IPS DF 6.9 (cell line): Measurements from ENCODE around the gene GRK1.

Experiments
- DNase-seq: peaks from one replicate; pipeline ENCODE4 v3.0.0-alpha.2; 2013; ENCODE audit warnings: low read depth, low spot score
- H3K27ac ChIP-seq: one replicate; pipeline ENCODE4 v1.5.1; 2013; ENCODE audit warnings: low read length, control low read depth
- H3K27me3 ChIP-seq: 2 replicates; pipeline ENCODE4 v1.6.1; 2013; ENCODE audit warnings: mild to moderate bottlenecking, low read length; ENCODE audit not compliant: control insufficient read depth, insufficient read depth
- H3K36me3 ChIP-seq: 2 replicates; pipeline ENCODE4 v1.6.1; 2013; ENCODE audit warnings: low read length; ENCODE audit not compliant: control insufficient read depth, insufficient read depth
- H3K4me1 ChIP-seq: 2 replicates; pipeline ENCODE4 v1.6.1; 2013; ENCODE audit warnings: low read length; ENCODE audit not compliant: control insufficient read depth, insufficient read depth
- H3K4me3 ChIP-seq: 2 replicates; pipeline ENCODE4 v1.5.1; 2013; ENCODE audit warnings: mild to moderate bottlenecking, low read length
- H3K9me3 ChIP-seq: 2 replicates; pipeline ENCODE4 v1.6.1; 2013; ENCODE audit warnings: low read length, inconsistent platforms; ENCODE audit not compliant: control insufficient read depth, insufficient read depth
- WGBS: extraction: QIAGEN DNeasy Blood & Tissue Kit; methylation state at CpG from one replicate; pipeline ENCODE4 v1.1.7; 2013; ENCODE audit warnings: mixed read lengths, missing lambda C conversion rate; ENCODE audit not compliant: insufficient read length, insufficient coverage; 5-methylcytosine and 5-hydroxymethylcytosine counted together

GRK1 gene

DNA sequence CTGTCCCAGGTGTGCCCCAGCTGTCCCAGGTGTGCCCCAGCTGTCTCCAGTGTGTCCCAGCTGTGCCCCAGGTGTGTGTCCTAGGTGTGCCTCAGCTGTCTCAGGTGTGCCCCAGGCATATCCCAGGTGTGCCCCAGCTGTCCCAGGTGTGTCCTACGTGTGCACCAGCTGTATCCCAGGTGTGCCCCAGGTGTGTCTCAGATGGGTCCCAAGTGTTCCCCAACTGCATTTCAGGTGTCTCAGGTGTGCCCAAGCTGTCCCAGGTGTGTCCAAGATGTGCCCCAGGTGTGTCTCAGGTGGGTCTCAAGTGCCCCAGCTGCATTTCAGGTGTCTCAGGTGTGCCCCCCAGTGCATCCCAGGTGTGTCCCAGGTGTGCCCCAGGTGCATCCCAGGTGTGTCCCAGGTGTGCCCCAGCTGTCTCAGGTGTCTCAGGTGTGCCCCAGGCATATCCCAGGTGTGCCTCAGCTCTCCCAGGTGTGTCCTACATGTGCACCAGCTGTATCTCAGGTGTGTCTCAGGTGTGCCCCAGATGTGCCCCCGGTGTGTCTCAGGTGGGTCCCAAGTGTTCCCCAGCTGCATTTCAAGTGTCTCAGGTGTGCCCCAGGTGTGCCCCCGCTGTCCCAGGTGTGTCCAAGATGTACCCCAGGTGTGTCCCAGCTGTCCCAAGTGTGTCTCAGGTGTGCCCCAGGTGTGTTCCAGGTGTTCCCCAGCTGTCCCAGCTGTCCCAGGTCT, 1.3 kb upstream of the GRK1 start:
- Histone ChIP-seq H3K9me3 (no peaks in the 10 kb centered on the region), H3K27ac (no peak overlapping the region), H3K4me1 (no peaks in the 10 kb centered on the region), H3K4me3 (no peak overlapping the region), H3K36me3 (no peaks in the 10 kb centered on the region), H3K27me3 (no peaks in the 10 kb centered on the region)
- WGBS: no CpG with 5 or more reads among the region's 3 CpGs
- no peak for DNase-seq

DNA sequence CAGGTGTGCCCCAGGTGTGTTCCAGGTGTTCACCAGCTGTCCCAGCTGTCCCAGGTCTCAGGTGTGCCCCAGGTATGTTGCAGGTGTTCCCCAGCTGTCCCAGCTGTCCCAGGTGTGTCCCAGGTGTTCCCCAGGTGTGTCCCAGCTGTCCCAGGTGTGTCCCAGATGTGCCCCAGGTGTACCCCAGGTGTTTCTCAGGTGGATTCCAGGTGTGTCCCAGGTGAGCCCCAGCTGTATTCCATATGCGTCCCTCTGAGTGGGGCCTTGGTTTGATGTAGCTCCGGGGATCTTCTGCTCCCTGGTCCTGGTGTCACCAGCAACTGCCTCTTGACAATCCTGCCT, 719 bp upstream of the GRK1 start:
- no peaks in the 10 kb centered on the region for H3K4me1 ChIP-seq
- no CpG with 5 or more reads among the region's 2 CpGs for WGBS
- H3K27ac ChIP-seq: no peak overlapping the region
- no peaks in the 10 kb centered on the region for H3K27me3 ChIP-seq
- no peaks in the 10 kb centered on the region for H3K9me3 ChIP-seq
- H3K36me3 ChIP-seq: no peaks in the 10 kb centered on the region
- H3K4me3 ChIP-seq: no peak overlapping the region
- no peak for DNase-seq

DNA sequence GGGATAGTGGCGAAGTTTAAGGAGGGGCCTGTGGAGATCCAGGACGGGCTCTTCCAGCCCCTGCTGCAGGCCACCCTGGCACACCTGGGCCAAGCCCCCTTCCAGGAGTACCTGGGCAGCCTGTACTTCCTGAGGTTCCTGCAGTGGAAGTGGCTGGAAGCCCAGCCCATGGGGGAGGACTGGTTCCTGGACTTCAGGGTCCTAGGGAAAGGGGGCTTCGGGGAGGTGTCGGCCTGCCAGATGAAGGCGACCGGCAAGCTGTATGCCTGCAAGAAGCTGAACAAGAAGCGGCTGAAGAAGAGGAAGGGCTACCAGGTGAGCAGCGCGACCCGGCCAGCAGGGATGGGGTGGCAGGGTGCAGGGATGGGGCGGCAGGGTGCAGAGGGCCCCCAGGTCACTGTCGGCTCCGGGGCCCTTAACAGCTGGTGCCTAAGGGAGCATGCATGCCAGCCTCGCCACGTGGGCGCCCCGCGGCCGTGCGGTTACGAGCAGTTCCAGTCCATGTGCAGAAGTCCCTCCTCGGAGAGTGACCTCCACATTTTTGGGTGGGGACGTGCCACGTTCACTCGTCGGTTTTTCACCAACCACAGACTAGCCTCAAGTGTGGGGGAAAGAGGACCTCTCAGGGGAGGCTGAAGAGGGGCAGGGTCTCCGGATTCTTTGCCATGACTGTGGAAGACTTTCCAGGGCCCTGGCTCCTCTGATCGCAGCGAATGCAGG, 912 bp downstream of the GRK1 start:
- no peaks in the 10 kb centered on the region for H3K4me1 ChIP-seq

DNA sequence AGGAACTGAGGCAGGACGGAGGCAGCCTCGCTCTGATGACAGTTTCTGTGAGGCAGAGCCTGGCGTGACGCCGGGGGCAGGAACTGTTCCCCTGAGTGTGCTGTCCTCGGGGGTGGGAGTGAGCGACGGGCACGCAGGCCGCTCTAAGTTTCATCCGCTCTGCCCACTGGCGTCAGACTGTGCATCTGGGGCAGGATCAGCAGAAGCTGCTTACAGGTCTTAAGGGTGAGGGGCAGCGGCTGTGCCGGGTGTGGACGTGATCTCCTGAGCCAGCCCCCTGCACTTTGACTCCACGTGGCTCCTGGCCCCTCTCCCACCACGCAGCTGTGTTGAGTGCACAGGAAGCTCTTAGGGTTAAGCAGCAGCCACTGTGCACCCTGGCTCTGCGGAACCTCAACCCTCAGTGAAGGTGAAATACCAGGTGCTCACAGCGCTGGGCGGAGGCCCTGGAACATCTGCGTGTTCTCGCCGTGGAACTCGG, 1.5 kb downstream of the GRK1 start:
- Histone ChIP-seq H3K27ac (no peak overlapping the region), H3K36me3 (no peaks in the 10 kb centered on the region), H3K27me3 (no peaks in the 10 kb centered on the region), H3K4me1 (no peaks in the 10 kb centered on the region), H3K4me3 (no peak overlapping the region), H3K9me3 (no peaks in the 10 kb centered on the region)
- no CpG with 5 or more reads among the region's 24 CpGs for WGBS
- DNase-seq: no peak

More for the DNA sequence above, 912 bp downstream of the GRK1 start:
- no peak for DNase-seq
- no peaks in the 10 kb centered on the region for H3K36me3 ChIP-seq
- no peak overlapping the region for H3K4me3 ChIP-seq
- H3K27me3 ChIP-seq: no peaks in the 10 kb centered on the region
- H3K27ac ChIP-seq: no peak overlapping the region
- H3K9me3 ChIP-seq: no peaks in the 10 kb centered on the region
- no CpG with 5 or more reads among the region's 29 CpGs for WGBS

DNA sequence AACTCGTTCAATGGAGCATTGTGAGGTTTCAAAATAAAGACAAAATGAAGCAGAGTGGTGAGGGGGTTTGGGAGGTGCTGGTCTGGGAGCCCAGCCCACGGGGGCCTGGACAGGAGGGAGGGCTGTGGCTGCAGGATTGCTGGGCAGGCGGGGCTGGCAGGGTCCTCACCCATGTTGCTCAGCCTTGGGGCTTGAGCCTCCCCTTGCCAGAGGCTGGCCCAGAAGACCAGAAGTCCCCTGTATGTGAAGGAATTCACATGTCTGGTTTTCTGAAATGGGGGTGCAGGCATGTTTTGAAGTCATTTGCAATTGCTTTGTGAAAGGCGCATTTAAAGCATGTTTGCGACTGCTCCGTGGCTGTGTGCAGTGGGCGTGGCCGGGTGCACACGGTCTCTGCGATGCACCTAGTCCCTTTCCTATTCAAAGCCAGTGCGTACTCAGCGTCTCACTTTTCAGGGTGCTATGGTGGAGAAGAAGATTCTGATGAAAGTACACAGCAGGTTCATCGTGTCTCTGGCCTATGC, 2.3 kb downstream of the GRK1 start:
- H3K27me3 ChIP-seq: no peaks in the 10 kb centered on the region
- H3K27ac ChIP-seq: no peak overlapping the region
- WGBS: no CpG with 5 or more reads among the region's 13 CpGs
- no peaks in the 10 kb centered on the region for H3K36me3 ChIP-seq
- H3K4me3 ChIP-seq: no peak overlapping the region
- DNase-seq: no peak
- H3K9me3 ChIP-seq: no peaks in the 10 kb centered on the region
- H3K4me1 ChIP-seq: no peaks in the 10 kb centered on the region

DNA sequence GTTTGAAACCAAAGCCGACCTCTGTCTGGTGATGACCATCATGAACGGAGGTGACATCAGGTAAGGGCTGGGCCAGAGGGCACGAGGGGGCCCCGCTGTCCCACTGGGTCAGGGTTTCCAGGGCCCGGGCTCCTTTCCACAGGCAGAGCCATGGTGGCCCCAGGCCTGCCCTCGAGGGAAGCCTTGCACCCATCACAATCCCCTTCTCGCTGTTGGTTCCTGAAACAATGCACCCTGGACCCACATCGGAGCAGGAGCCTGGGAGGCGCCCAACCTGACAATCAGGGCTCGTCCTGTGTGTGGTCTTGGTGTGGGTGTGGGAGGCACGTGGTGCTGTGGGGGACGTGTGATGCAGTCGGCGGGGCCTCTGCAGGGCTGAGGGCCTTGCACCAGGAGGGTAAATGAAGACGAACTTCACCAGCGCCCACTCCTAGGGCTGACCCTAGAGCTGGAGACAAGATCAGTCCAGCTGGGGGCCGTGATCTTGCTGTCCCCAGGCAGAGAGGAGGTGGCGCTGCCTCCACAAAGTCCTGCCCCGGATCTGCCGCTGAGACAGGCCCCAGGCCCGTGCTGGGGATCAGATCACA, 2.8 kb downstream of the GRK1 start:
- no peaks in the 10 kb centered on the region for H3K9me3 ChIP-seq
- WGBS: no CpG with 5 or more reads among the region's 21 CpGs

DNA sequence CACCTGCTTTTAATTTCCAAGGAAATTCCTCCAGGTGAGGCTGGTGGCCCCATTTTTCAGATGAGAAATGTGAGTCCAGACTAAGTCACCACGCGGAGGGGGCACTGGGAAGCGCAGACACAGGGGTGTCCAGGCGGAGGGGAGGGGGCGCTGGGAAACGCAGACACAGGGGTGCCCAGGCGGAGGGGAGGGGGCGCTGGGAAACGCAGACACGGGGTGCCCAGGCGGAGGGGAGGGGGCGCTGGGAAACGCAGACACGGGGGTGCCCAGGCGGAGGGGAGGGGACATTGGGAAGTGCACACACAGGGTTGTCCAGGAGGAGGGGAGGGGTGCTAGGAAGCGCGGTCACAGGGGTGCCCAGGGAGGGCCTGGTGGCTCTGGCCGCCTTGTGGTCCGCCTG, 3.5 kb downstream of the GRK1 start:
- Histone ChIP-seq H3K4me1 (no peaks in the 10 kb centered on the region), H3K4me3 (no peak overlapping the region), H3K27me3 (no peaks in the 10 kb centered on the region), H3K9me3 (no peaks in the 10 kb centered on the region), H3K27ac (no peak overlapping the region), H3K36me3 (no peaks in the 10 kb centered on the region)
- no peak for DNase-seq
- WGBS: no CpG with 5 or more reads among the region's 19 CpGs

More for the DNA sequence above, 2.8 kb downstream of the GRK1 start:
- Histone ChIP-seq H3K27ac (no peak overlapping the region), H3K4me1 (no peaks in the 10 kb centered on the region), H3K27me3 (no peaks in the 10 kb centered on the region), H3K36me3 (no peaks in the 10 kb centered on the region), H3K4me3 (no peak overlapping the region)
- DNase-seq: no peak

DNA sequence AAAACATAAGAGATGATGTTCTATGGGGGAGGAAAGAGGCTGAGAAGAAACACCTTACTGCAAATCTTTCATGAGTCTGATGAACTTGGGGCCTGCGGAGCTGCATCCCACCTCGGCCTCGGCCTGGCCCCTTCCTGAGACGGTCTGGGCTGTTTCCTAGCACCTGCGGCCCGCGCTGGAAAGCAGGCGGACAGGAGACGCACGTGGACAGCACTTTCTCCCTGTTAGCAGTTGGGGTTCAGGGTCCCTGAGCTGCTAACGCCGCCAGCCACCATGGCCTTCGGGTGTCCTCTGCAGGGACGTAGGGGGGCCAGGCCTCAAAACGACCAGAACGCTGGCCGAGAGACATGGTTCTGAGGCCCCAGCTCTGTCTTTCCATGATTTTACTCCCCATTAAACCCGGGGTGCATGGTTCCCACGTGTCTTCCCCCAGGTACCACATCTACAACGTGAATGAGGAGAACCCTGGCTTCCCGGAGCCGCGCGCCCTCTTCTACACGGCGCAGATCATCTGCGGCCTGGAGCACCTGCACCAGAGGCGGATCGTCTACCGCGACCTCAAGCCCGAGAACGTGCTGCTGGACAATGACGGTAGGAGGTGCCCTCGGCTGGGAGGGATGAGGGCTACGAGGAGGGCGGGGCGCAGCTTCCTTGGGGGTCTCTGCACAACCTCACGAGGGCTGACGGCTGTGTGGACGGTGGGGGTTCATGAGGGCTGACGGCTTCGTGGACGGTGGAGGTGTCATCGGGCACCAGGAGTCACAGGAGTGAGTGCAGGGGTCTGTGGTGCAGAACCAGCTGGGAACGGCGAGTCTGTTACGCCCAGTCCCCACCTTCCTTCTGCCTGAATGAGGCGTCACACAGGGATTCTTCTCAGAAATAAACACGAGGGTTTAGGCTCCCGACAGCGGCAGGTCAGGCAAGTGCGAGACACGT, 4.3 kb downstream of the GRK1 start:
- no peaks in the 10 kb centered on the region for H3K36me3 ChIP-seq
- WGBS: no CpG with 5 or more reads among the region's 54 CpGs

DNA sequence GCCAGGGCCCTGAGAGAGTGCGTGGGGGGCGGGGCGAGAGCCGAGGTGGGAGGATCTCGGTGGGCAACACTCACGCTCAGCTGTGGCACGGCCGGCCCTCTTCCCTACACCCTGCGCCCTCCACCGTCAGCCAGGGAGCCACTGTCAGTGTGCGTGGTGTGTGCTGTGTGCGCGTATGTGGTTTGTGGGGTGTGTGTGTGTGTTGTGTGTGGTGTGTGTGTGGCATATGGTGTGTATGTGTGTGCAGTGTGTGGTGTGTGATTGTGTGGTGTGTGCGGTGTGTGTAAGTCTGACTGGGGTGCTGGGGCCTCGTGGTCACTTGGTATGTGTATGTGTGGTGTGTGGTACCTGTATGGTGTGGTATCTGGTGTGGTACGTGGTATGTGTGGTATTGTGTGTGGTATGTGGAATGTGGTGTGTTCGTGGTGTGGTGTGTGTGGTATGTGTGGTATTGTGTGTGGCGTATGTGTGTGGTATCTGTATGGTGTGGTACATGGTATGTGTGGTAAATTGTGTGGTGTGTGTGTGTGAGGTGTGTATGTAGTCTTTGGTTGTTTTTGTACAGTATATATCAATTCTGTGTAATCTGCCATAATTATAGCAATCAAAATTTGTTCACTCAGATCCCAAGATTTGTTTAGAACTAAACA, 5.1 kb downstream of the GRK1 start:
- Histone ChIP-seq H3K27ac (no peak overlapping the region), H3K36me3 (no peaks in the 10 kb centered on the region), H3K4me1 (no peaks in the 10 kb centered on the region), H3K27me3 (no peaks in the 10 kb centered on the region), H3K9me3 (no peaks in the 10 kb centered on the region), H3K4me3 (no peak overlapping the region)
- no peak for DNase-seq
- WGBS: 96% methylated on average over 6 of the region's 18 CpGs

More for the DNA sequence above, 4.3 kb downstream of the GRK1 start:
- H3K27me3 ChIP-seq: no peaks in the 10 kb centered on the region
- H3K4me3 ChIP-seq: no peak overlapping the region
- no peak overlapping the region for H3K27ac ChIP-seq
- H3K4me1 ChIP-seq: no peaks in the 10 kb centered on the region
- no peak for DNase-seq
- H3K9me3 ChIP-seq: no peaks in the 10 kb centered on the region
